Upper lobe of left lung (tissue), 6 donors: ENCODE data around the gene CHD9. TPM values are rescaled to one million over a fixed set of nuclear protein-coding genes. Genes with fewer than 3 reads are reported as not detected.
A peak's percentile ranks its signal among the peaks of the same experiment; 100 is the strongest.

Experiments
- ATAC-seq, 2 donors: fragments of 200-7000 bp; cut with Tn5 transposase; one replicate each; pipeline ENCODE4 v1.9.1; 2022; ENCODE audit warnings: mild to moderate bottlenecking in 2 of 2, moderate library complexity in 2 of 2; ENCODE audit not compliant: low FRiP score in 2 of 2
- DNase-seq, 2 donors: peaks; one replicate each; pipeline ENCODE4 v3.0.0-alpha.2; 2019 to 2020
- H3K27ac ChIP-seq, 4 donors: fragments of 200-600 bp; sonication (generic); one replicate each; pipeline ENCODE4 v1.5.1; 2016 to 2019
- H3K27me3 ChIP-seq, 4 donors: fragments of 200-600 bp; sonication (generic); one replicate each; pipeline ENCODE4 v1.5.1; 2017 to 2019
- H3K36me3 ChIP-seq, 4 donors: fragments of 200-600 bp; sonication (generic); one replicate each; pipeline ENCODE4 v1.5.1; 2016 to 2019
- H3K4me1 ChIP-seq, 4 donors: fragments of 200-600 bp; sonication (generic); one replicate each; pipeline ENCODE4 v1.5.1; 2018 to 2019
- H3K4me3 ChIP-seq, 4 donors: fragments of 200-600 bp; sonication (generic); one replicate each; pipeline ENCODE4 v1.5.1; 2017 to 2019; ENCODE audit warnings: mild to moderate bottlenecking in 2 of 4, moderate library complexity in 1 of 4
- H3K9me3 ChIP-seq, 4 donors: fragments of 200-600 bp; sonication (generic); one replicate each; pipeline ENCODE4 v1.5.1; 2018 to 2019
- EP300 ChIP-seq, 4 donors: sonication (generic); formaldehyde crosslinking; IDR thresholded peaks; one replicate each; pipeline ENCODE4 v1.5.1; 2017; ENCODE audit warnings: antibody characterized with exemption in 4 of 4, control low read depth in 2 of 4
- POLR2A ChIP-seq, 4 donors: fragments of 450-650 bp; IDR thresholded peaks; one replicate each; pipeline ENCODE4 v1.5.1; 2016 to 2017; ENCODE audit warnings: antibody characterized with exemption in 4 of 4, mild to moderate bottlenecking in 2 of 4
- POLR2AphosphoS5 ChIP-seq, 2 donors: sonication (generic); formaldehyde crosslinking; IDR thresholded peaks; one replicate each; pipeline ENCODE4 v1.5.1; 2017; ENCODE audit warnings: antibody characterized with exemption in 2 of 2
- WGBS, 2 donors: methylation state at CpG; one replicate each; pipeline ENCODE4 v1.1.5; 2017 to 2018; 5-methylcytosine and 5-hydroxymethylcytosine counted together
- total RNA-seq, 6 donors: library from RNA; depleted of rRNA in 4 of 6; stranded (reverse); fragments of >200 nt in 4 of 6; gene quantifications; one replicate each; pipeline versions ENCODE4 v1.1.0 to v1.2.1, GENCODE V29; 2016 to 2021
- TF ChIP-seq, protein P1 (sequence below), 6 experiments: fragments of 450-650 bp in 4 of 6; fragments of 200-600 bp in 2 of 6; sonication (generic) in 2 of 6; IDR thresholded peaks; one replicate each; pipeline ENCODE4 v1.5.1; 2016 to 2019; ENCODE audit warnings: antibody characterized with exemption in 6 of 6
- donor health status: DM: no; HTN: no; CAD: no; lungs with moderate emphysema.
- donor health status: DM: no; HTN: yes; CAD: no; lungs with severe emphysema.

CHD9 gene
- total RNA-seq, 6 donors from 2014 or later, result 55.6 to 98.8 (median 68.3) TPM

DNA sequence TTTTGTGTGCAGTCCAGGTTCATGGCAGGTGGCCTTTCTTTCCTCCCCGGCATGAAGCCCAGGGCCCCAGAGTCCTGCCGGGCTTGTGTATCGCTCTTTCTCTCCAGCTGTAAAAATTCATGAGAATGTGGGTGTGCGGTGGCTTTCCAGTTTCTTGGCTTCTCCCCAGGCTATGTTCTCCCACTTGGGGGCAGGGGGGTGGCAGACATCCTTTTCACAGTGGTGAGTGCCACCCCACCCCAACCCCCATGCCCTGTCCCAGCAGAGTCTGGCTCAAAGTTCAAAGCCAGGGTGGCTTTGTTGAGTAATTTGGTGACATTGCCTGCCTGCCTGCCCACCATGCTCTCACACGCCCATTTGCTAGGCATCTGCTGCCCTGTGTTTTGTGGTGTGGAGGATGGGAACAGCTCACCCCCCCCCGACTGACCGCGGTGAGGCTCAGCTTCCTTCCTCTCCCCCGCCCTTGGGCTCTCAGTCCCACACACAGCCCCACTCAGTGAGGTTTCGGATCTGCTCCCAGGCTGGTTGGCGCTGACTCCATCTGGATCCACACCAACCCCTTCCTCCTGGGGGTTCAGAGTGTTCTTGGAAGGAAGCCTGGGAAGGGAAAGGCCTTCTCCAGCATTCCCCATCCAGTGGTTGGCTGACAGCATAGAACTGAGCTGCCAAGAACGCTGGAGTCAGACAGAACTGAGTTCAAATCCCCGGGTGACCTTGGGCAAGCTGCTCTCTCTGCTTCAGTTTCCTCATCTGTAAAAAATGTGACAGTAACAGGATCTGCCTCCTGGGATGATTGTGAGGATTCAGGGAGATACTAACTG is 36.0 kb downstream of the CHD9 start:
- Histone ChIP-seq H3K36me3 (no peaks in the 10 kb centered on the region), H3K9me3 (no peaks in the 10 kb centered on the region), H3K4me3 (peak overlapping the region in 2 of 4 donors; percentile 5 to 7), H3K27me3 (no peaks in the 10 kb centered on the region), H3K27ac (peak overlapping the region; percentile 80 to 87 (median 83)), H3K4me1 (peaks cover 65 to 81% (median 75%) of the 10 kb centered on the region in 4 donors)
- 13 to 19% methylated on average over 12 to 13 of the region's 13 CpGs for WGBS, 2 donors
- peak; percentile 39 to 88 for DNase-seq
- TF ChIP-seq EP300 (IDR thresholded peaks at IDR 0.05), result peak in 2 of 4 donors; percentile 71 to 84
- TF ChIP-seq POLR2AphosphoS5 (IDR thresholded peaks at IDR 0.05), result peak; percentile 93
- no peak for TF ChIP-seq POLR2A (IDR thresholded peaks at IDR 0.05)
- TF ChIP-seq, protein P1, sequence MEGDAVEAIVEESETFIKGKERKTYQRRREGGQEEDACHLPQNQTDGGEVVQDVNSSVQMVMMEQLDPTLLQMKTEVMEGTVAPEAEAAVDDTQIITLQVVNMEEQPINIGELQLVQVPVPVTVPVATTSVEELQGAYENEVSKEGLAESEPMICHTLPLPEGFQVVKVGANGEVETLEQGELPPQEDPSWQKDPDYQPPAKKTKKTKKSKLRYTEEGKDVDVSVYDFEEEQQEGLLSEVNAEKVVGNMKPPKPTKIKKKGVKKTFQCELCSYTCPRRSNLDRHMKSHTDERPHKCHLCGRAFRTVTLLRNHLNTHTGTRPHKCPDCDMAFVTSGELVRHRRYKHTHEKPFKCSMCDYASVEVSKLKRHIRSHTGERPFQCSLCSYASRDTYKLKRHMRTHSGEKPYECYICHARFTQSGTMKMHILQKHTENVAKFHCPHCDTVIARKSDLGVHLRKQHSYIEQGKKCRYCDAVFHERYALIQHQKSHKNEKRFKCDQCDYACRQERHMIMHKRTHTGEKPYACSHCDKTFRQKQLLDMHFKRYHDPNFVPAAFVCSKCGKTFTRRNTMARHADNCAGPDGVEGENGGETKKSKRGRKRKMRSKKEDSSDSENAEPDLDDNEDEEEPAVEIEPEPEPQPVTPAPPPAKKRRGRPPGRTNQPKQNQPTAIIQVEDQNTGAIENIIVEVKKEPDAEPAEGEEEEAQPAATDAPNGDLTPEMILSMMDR (IDR thresholded peaks at IDR 0.05), result no peak
- ATAC-seq, result peak; percentile 93

DNA sequence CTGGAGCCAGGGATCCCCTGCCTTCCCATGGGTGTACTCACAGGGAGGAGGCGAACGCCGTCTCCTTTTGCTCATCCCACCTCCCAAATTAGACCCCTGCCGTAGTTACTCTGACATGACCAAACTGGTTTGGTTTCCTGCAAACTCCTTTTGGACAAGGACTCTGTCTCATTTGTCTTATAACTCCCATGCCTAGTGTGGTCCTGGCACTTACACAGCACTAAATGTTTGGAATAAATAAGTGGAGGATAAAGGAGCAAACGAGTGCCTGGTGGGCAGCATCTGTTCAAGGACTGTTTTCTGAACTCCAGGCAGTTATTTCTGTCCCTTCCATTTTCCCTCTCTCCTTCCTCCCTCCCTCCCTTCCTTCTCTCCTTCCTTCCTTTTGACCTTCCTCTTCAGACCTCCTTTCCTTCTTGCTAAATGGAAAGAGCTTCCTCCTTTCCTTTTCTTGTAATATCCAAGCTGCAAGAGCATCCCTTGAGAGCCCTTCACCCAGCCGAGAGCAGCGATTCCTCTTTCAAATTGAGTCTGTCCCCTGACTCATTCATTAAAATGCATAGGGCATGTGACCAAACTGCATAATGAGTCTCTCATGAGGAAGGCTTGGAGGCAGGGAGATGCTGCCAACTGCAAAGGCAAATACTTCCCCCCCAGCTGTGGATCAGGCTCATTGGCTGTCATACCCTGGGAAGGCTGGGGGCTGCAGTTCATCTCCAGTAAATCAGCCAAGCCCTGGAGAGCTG is 36.8 kb downstream of the CHD9 start:
- TF ChIP-seq, protein P1 (IDR thresholded peaks at IDR 0.05), result peak in 1 of 6 experiments; percentile 9
- TF ChIP-seq EP300 (IDR thresholded peaks at IDR 0.05) (no peak), POLR2AphosphoS5 (IDR thresholded peaks at IDR 0.05) (peak in 1 of 2 donors; percentile 47)
- 42 to 46% methylated on average over 7 of the region's 7 CpGs for WGBS, 2 donors
- ATAC-seq (peak; percentile 17 to 65), DNase-seq (peak; percentile 7 to 69)
- no peaks in the 10 kb centered on the region for H3K36me3 ChIP-seq
- H3K9me3 ChIP-seq, result no peaks in the 10 kb centered on the region
- H3K27me3 ChIP-seq, result no peaks in the 10 kb centered on the region
- H3K27ac ChIP-seq, result peak overlapping the region; percentile 80 to 87 (median 83)
- H3K4me1 ChIP-seq, result peaks cover 58 to 75% (median 68%) of the 10 kb centered on the region in 4 donors
- peak overlapping the region in 2 of 4 donors; percentile 5 for H3K4me3 ChIP-seq

DNA sequence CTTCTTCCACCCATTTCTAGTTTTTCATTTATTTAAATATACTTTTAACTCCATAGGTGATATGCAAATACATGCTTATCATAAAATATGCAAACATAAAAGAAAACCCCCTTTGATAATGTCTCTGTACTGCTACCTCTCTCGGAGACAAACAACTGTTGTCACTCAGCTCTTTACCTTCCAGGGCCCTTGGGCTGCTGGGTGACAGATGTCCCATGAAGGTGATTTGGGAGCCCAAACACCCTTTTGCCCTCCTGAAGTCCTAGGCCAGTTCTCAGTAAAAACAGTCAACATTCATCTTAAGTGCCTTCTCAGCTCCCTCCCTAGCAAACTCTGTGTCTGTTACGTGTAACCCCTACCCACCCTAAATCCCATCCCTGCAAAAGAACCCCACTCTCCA is 37.5 kb downstream of the CHD9 start:
- H3K36me3 ChIP-seq, result no peaks in the 10 kb centered on the region
- no peaks in the 10 kb centered on the region for H3K9me3 ChIP-seq
- H3K4me3 ChIP-seq, result no peak overlapping the region
- WGBS, 2 donors, result 79 to 95% methylated on average over 2 of the region's 2 CpGs
- TF ChIP-seq POLR2A (IDR thresholded peaks at IDR 0.05) (no peak), EP300 (IDR thresholded peaks at IDR 0.05) (no peak)
- TF ChIP-seq, protein P1 (IDR thresholded peaks at IDR 0.05), result no peak
- H3K27me3 ChIP-seq, result no peaks in the 10 kb centered on the region
- ATAC-seq, result no peak
- H3K27ac ChIP-seq, result peak overlapping the region; percentile 80 to 94 (median 83)
- DNase-seq, result no peak
- H3K4me1 ChIP-seq, result peaks cover 56 to 75% (median 69%) of the 10 kb centered on the region in 4 donors

DNA sequence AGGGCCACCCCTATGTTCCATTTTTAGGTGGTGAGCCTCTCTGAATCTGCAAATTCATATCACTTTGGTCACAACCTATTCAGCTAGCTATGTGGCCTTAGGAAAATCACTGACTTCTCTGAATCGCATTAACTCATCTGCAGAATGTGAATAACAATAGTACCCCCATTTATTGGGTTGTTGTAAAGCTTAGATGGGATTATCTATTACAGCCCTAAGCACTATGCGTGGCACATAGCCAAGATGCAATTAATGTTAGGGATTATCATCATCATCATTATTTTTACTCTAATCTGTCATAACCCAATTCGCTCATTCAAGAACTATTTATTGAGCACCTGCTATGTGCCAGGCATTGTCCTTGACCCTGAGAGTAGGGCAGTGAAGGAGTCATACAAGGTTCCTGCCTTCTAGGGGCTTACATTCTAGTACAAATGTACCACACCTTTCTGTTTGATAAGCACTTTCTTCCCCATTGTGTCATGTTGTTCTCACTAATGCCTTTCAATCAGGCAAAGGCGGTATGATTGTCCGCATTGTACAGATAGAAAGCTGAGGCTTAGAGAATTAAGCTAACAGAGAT is 38.5 kb downstream of the CHD9 start:
- ATAC-seq, result no peak
- 92 to 97% methylated on average over 5 of the region's 5 CpGs for WGBS, 2 donors
- peaks cover 63 to 83% (median 76%) of the 10 kb centered on the region in 4 donors for H3K4me1 ChIP-seq

More for the DNA sequence above, 38.5 kb downstream of the CHD9 start:
- TF ChIP-seq POLR2A (IDR thresholded peaks at IDR 0.05), result no peak
- no peak for TF ChIP-seq EP300 (IDR thresholded peaks at IDR 0.05)
- TF ChIP-seq, protein P1 (IDR thresholded peaks at IDR 0.05), result no peak
- no peak for TF ChIP-seq POLR2AphosphoS5 (IDR thresholded peaks at IDR 0.05)
- Histone ChIP-seq H3K27ac (peak overlapping the region; percentile 82 to 94 (median 87)), H3K27me3 (no peaks in the 10 kb centered on the region), H3K9me3 (no peaks in the 10 kb centered on the region), H3K4me3 (no peak overlapping the region), H3K36me3 (no peaks in the 10 kb centered on the region)
- no peak for DNase-seq
